ENCODE measurements around the gene FKBP8.

The FKBP8 gene

DNA sequence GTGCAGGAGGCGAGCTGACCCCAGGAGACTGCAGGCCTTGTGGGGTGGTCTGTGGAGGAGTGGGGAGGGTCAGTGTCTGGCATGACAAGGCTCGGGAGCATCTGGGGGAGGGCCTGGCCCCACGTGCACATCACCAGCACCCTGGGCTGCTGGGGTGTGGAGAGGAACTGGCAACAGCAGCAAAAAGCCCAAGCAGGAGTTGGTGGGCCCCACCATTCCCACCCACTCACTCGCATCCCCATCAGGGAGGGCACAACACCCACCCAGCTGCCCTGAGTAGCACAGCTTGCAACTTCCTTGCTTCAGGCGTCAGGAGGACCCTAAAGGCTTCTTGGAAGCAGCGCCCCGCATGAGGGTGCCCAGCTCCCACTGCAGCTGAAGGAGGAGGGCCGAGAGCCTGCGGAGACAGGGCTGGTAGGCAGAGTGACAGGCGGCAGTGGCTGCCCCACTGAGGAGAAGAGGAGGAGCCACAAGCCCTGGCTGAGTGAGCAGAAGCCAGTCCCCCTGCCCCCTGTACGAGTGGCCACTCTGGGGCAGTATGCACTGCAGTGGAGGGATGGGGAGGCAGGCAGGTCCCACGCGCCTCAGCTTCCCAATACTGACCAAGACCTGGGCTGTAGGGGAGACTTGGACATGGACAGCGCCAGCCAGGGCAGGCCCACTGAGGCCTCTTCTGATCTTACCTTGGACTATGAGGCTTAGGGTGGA, 48.0 kb downstream of the FKBP8 start:
- Histone ChIP-seq H3K36me3 (ENCODE audit: control insufficient read depth in 2 of 2, insufficient read depth in 2 of 2, low read length in 2 of 2) (no peaks in the 10 kb centered on the region), H3K4me3 (ENCODE audit: low read length in 2 of 2) (no peak overlapping the region), H3K9ac (ENCODE audit: low read depth in 1 of 2, low read length in 2 of 2) (peak overlapping the region in 1 of 2 donors; percentile 21), H3K9me3 (ENCODE audit: control insufficient read depth in 2 of 2, low read length in 2 of 2) (no peaks in the 10 kb centered on the region), H3K27ac (ENCODE audit: low read depth in 2 of 2, low read length in 2 of 2) (peak overlapping the region; percentile 22 to 50), H3K4me1 (ENCODE audit: control insufficient read depth in 2 of 2, insufficient read depth in 2 of 2, low read length in 2 of 2) (peaks cover 35 to 47% of the 10 kb centered on the region in 2 donors), H3K27me3 (ENCODE audit: control insufficient read depth in 2 of 2, insufficient read depth in 2 of 2, low read length in 2 of 2) (no peaks in the 10 kb centered on the region)

DNA sequence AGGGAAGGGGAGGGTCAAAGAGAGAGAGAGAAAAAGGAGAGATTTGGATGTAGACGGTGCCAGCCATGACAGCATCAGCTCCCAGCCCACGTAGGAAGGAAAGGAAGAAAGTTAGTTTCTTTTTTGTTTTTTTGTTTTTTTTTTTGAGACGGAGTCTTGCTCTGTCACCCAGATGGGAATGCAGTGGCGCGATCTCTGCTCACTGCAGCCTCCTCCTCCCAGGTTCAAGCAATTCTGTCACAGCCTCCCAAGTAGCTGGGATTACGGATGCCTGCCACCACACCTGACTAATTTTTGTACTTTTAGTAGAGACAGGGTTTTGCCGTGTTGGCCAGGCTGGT, 49.1 kb downstream of the FKBP8 start:
- Histone ChIP-seq H3K4me3 (ENCODE audit: low read length in 2 of 2) (no peak overlapping the region), H3K27me3 (ENCODE audit: control insufficient read depth in 2 of 2, insufficient read depth in 2 of 2, low read length in 2 of 2) (no peaks in the 10 kb centered on the region), H3K4me1 (ENCODE audit: control insufficient read depth in 2 of 2, insufficient read depth in 2 of 2, low read length in 2 of 2) (peaks cover 31 to 39% of the 10 kb centered on the region in 2 donors), H3K36me3 (ENCODE audit: control insufficient read depth in 2 of 2, insufficient read depth in 2 of 2, low read length in 2 of 2) (no peaks in the 10 kb centered on the region), H3K9ac (ENCODE audit: low read depth in 1 of 2, low read length in 2 of 2) (no peak overlapping the region), H3K9me3 (ENCODE audit: control insufficient read depth in 2 of 2, low read length in 2 of 2) (no peaks in the 10 kb centered on the region), H3K27ac (ENCODE audit: low read depth in 2 of 2, low read length in 2 of 2) (peak overlapping the region; percentile 1 to 61)

DNA sequence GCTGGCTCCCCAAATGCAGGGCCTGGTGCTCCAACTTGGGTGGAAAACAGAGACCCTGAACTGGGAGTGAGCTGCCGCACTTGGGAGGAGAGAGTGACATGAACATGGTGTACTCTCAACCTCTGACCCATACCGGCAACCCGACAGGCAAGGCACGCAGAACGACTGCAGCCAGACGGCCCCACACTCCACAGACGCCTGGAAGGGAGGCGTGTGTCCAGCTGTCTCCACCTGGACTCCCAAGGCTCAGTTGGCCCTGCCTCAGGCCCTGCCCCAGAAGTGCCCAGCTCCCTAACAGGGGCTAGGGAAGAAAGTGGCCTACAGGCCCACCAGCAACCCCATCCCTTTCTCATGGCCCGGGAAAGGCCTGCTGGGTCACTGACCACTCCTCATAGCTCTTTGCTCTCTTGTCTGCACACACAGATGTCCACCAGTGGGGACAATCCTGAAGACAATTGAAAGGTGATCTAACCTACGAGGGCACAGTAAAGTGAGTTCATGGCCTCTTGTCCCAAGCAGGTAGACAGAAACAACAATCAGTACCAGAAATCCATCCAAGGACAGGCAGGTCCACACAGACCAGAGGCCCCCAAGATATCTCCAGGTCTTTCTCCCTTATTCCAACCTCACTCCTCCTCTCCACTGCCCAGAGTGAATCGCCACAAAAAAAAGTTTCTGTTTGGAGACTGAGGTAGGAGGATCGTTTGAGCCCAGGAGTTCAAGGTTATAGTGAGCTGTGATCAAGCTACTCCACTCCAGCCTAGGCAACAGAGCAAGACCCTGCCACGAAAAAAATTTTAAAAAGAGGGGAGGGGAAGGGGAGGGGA, 49.7 kb downstream of the FKBP8 start:
- Histone ChIP-seq H3K9me3 (ENCODE audit: control insufficient read depth in 2 of 2, low read length in 2 of 2) (no peaks in the 10 kb centered on the region), H3K27ac (ENCODE audit: low read depth in 2 of 2, low read length in 2 of 2) (peak overlapping the region; percentile 34 to 61), H3K4me1 (ENCODE audit: control insufficient read depth in 2 of 2, insufficient read depth in 2 of 2, low read length in 2 of 2) (peaks cover 27 to 34% of the 10 kb centered on the region in 2 donors), H3K4me3 (ENCODE audit: low read length in 2 of 2) (no peak overlapping the region), H3K9ac (ENCODE audit: low read depth in 1 of 2, low read length in 2 of 2) (no peak overlapping the region), H3K27me3 (ENCODE audit: control insufficient read depth in 2 of 2, insufficient read depth in 2 of 2, low read length in 2 of 2) (no peaks in the 10 kb centered on the region), H3K36me3 (ENCODE audit: control insufficient read depth in 2 of 2, insufficient read depth in 2 of 2, low read length in 2 of 2) (no peaks in the 10 kb centered on the region)

- Histone ChIP-seq H3K9me3 (ENCODE audit: control insufficient read depth in 2 of 2, low read length in 2 of 2) (no peaks in the 10 kb centered on the region), H3K27me3 (ENCODE audit: control insufficient read depth in 2 of 2, insufficient read depth in 2 of 2, low read length in 2 of 2) (no peaks in the 10 kb centered on the region), H3K27ac (ENCODE audit: low read depth in 2 of 2, low read length in 2 of 2) (no peak overlapping the region), H3K4me1 (ENCODE audit: control insufficient read depth in 2 of 2, insufficient read depth in 2 of 2, low read length in 2 of 2) (peaks cover 27 to 35% of the 10 kb centered on the region in 2 donors), H3K36me3 (ENCODE audit: control insufficient read depth in 2 of 2, insufficient read depth in 2 of 2, low read length in 2 of 2) (no peaks in the 10 kb centered on the region), H3K4me3 (ENCODE audit: low read length in 2 of 2) (no peak overlapping the region), H3K9ac (ENCODE audit: low read depth in 1 of 2, low read length in 2 of 2) (no peak overlapping the region)
These were observed 51.1 kb downstream of the FKBP8 start for GRCh38 chr19:18491995-18492953.

DNA sequence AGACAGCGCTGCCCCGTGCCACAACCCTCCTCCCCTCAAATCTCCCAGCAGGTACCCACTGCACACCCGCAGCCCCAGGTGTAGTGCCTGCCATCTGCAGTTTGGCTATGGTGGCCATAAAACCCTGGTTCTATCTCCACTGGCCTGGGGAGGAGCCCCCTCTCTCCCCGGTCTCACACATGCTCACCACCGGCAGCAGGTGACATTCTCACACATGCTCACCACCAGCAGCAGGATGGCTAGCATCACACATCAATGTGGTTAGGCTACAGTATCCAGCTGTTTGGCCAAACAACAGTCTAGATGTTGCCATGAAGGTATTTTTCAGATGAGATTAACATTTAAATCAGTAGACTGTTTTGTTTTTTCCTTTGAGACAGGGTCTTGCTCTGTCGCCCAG, 52.6 kb downstream of the FKBP8 start:
- Histone ChIP-seq H3K9ac (ENCODE audit: low read depth in 1 of 2, low read length in 2 of 2) (no peak overlapping the region), H3K27ac (ENCODE audit: low read depth in 2 of 2, low read length in 2 of 2) (no peak overlapping the region), H3K9me3 (ENCODE audit: control insufficient read depth in 2 of 2, low read length in 2 of 2) (no peaks in the 10 kb centered on the region), H3K27me3 (ENCODE audit: control insufficient read depth in 2 of 2, insufficient read depth in 2 of 2, low read length in 2 of 2) (no peaks in the 10 kb centered on the region), H3K4me1 (ENCODE audit: control insufficient read depth in 2 of 2, insufficient read depth in 2 of 2, low read length in 2 of 2) (peaks cover 27 to 39% of the 10 kb centered on the region in 2 donors), H3K4me3 (ENCODE audit: low read length in 2 of 2) (no peak overlapping the region), H3K36me3 (ENCODE audit: control insufficient read depth in 2 of 2, insufficient read depth in 2 of 2, low read length in 2 of 2) (no peaks in the 10 kb centered on the region)

DNA sequence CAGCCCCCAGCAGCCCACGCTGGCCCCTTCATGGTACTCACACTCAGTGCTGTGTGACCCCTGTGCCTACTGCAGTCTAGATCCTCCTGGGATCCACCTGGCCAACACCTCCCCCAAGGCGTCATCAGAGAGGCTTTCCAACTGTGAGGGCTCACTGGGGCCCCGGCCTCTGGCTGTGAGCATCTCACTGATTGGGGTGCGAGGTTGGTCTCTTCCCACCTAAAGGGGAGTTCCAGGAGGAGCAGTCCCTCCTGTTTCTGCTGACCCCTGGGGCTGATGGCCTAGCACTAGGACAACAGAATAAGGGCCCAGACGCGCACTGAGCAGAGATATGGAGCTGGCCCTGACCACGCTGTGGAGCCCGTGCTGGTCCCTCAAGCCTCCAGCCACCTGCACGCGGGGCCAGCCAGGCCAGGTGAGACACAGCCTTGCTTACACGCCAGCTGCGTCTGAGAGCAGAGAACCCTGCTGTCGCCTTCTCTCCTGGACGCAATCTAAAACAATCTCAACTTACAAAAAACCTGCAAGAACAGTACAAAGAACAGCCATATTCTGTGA, 53.7 kb downstream of the FKBP8 start:
- H3K27me3 ChIP-seq (ENCODE audit: control insufficient read depth in 2 of 2, insufficient read depth in 2 of 2, low read length in 2 of 2): no peaks in the 10 kb centered on the region
- H3K4me3 ChIP-seq (ENCODE audit: low read length in 2 of 2): no peak overlapping the region
- H3K4me1 ChIP-seq (ENCODE audit: control insufficient read depth in 2 of 2, insufficient read depth in 2 of 2, low read length in 2 of 2): peaks cover 27 to 32% of the 10 kb centered on the region in 2 donors
- no peak overlapping the region for H3K9ac ChIP-seq (ENCODE audit: low read depth in 1 of 2, low read length in 2 of 2)
- no peaks in the 10 kb centered on the region for H3K9me3 ChIP-seq (ENCODE audit: control insufficient read depth in 2 of 2, low read length in 2 of 2)
- no peak overlapping the region for H3K27ac ChIP-seq (ENCODE audit: low read depth in 2 of 2, low read length in 2 of 2)
- no peaks in the 10 kb centered on the region for H3K36me3 ChIP-seq (ENCODE audit: control insufficient read depth in 2 of 2, insufficient read depth in 2 of 2, low read length in 2 of 2)

- no peak overlapping the region for H3K9ac ChIP-seq (ENCODE audit: low read depth in 1 of 2, low read length in 2 of 2)
- H3K27me3 ChIP-seq (ENCODE audit: control insufficient read depth in 2 of 2, insufficient read depth in 2 of 2, low read length in 2 of 2): no peaks in the 10 kb centered on the region
- no peak overlapping the region for H3K4me3 ChIP-seq (ENCODE audit: low read length in 2 of 2)
- H3K27ac ChIP-seq (ENCODE audit: low read depth in 2 of 2, low read length in 2 of 2): no peak overlapping the region
- H3K4me1 ChIP-seq (ENCODE audit: control insufficient read depth in 2 of 2, insufficient read depth in 2 of 2, low read length in 2 of 2): peaks cover 24 to 27% of the 10 kb centered on the region in 2 donors
- no peaks in the 10 kb centered on the region for H3K36me3 ChIP-seq (ENCODE audit: control insufficient read depth in 2 of 2, insufficient read depth in 2 of 2, low read length in 2 of 2)
- H3K9me3 ChIP-seq (ENCODE audit: control insufficient read depth in 2 of 2, low read length in 2 of 2): no peaks in the 10 kb centered on the region
These were observed 54.3 kb downstream of the FKBP8 start for GRCh38 chr19:18488838-18489626.

- Histone ChIP-seq H3K9ac (ENCODE audit: low read depth in 1 of 2, low read length in 2 of 2) (no peak overlapping the region), H3K4me1 (ENCODE audit: control insufficient read depth in 2 of 2, insufficient read depth in 2 of 2, low read length in 2 of 2) (peaks cover 24 to 27% of the 10 kb centered on the region in 2 donors), H3K9me3 (ENCODE audit: control insufficient read depth in 2 of 2, low read length in 2 of 2) (no peaks in the 10 kb centered on the region), H3K36me3 (ENCODE audit: control insufficient read depth in 2 of 2, insufficient read depth in 2 of 2, low read length in 2 of 2) (no peaks in the 10 kb centered on the region), H3K4me3 (ENCODE audit: low read length in 2 of 2) (no peak overlapping the region), H3K27ac (ENCODE audit: low read depth in 2 of 2, low read length in 2 of 2) (no peak overlapping the region), H3K27me3 (ENCODE audit: control insufficient read depth in 2 of 2, insufficient read depth in 2 of 2, low read length in 2 of 2) (no peaks in the 10 kb centered on the region)
These were observed 55.0 kb downstream of the FKBP8 start for GRCh38 chr19:18488403-18488723.

- Histone ChIP-seq H3K9me3 (ENCODE audit: control insufficient read depth in 2 of 2, low read length in 2 of 2) (no peaks in the 10 kb centered on the region), H3K9ac (ENCODE audit: low read depth in 1 of 2, low read length in 2 of 2) (no peak overlapping the region)
These were observed 55.6 kb downstream of the FKBP8 start for GRCh38 chr19:18487576-18488402.

More at GRCh38 chr19:18487576-18488402, 55.6 kb downstream of the FKBP8 start:
- Histone ChIP-seq H3K27me3 (ENCODE audit: control insufficient read depth in 2 of 2, insufficient read depth in 2 of 2, low read length in 2 of 2) (no peaks in the 10 kb centered on the region), H3K36me3 (ENCODE audit: control insufficient read depth in 2 of 2, insufficient read depth in 2 of 2, low read length in 2 of 2) (no peaks in the 10 kb centered on the region), H3K4me3 (ENCODE audit: low read length in 2 of 2) (no peak overlapping the region), H3K4me1 (ENCODE audit: control insufficient read depth in 2 of 2, insufficient read depth in 2 of 2, low read length in 2 of 2) (peaks cover 24 to 29% of the 10 kb centered on the region in 2 donors), H3K27ac (ENCODE audit: low read depth in 2 of 2, low read length in 2 of 2) (no peak overlapping the region)

All from mucosa of rectum (tissue), 2 donors.